ENCODE data around the gene CCBE1.

GRCh38 chr18:59695551-59695950, 1.7 kb downstream of the CCBE1 start:
- TF ChIP-seq CTCF (conservative IDR thresholded peaks at IDR 0.05) = no peak
- TF ChIP-seq ZFX (IDR thresholded peaks at IDR 0.05) = no peak

All from C4-2B (cell line).